ENCODE data around the gene ELMO1.
A peak's percentile ranks its signal among the peaks of the same experiment; 100 is the strongest.

- TF ChIP-seq MYC (IDR thresholded peaks at IDR 0.05; ENCODE audit: borderline replicate concordance, low read length) (no peak), RAD21 (conservative IDR thresholded peaks at IDR 0.05 in 1 of 2, IDR thresholded peaks at IDR 0.05 in 1 of 2) (peak; percentile 84 to 90)
These were observed 213.7 kb downstream of the ELMO1 start for GRCh38 chr7:37234928-37235327.

All from A549 (cell line).